Mesenchymal stem cell (in vitro differentiated cells and primary cell): ENCODE data around the gene MSI2.

Source experiments
- DNase-seq: peaks from one replicate; pipeline ENCODE4 v3.0.0-alpha.2; 2013
- H2AFZ ChIP-seq: one replicate; pipeline ENCODE4 v1.6.1; 2013; ENCODE audit warnings: low read depth, mild to moderate bottlenecking, control low read depth, inconsistent platforms, low read length, moderate library complexity
- H2AK5ac ChIP-seq: 2 replicates; pipeline ENCODE4 v1.6.1; 2013; ENCODE audit warnings: low read length, moderate library complexity, mild to moderate bottlenecking, inconsistent platforms; ENCODE audit not compliant: severe bottlenecking
- H2BK120ac ChIP-seq: one replicate; pipeline ENCODE4 v1.6.1; 2013; ENCODE audit warnings: low read depth, mild to moderate bottlenecking, inconsistent platforms, low read length, moderate library complexity
- H2BK12ac ChIP-seq, 2 experiments: one replicate each; pipeline ENCODE4 v1.6.1; 2013; ENCODE audit warnings: inconsistent platforms in 2 of 2, low read length in 2 of 2, mild to moderate bottlenecking in 2 of 2, moderate library complexity in 2 of 2, control low read depth in 1 of 2
- H2BK15ac ChIP-seq: one replicate; pipeline ENCODE4 v1.6.1; 2013; ENCODE audit warnings: mild to moderate bottlenecking, low read depth, inconsistent platforms; ENCODE audit not compliant: poor library complexity, severe bottlenecking
- H2BK5ac ChIP-seq: 2 replicates; pipeline ENCODE4 v1.6.1; 2013; ENCODE audit warnings: low read depth, mild to moderate bottlenecking, low read length, control low read depth, inconsistent platforms; ENCODE audit not compliant: poor library complexity, severe bottlenecking
- H3K14ac ChIP-seq, 2 experiments: one replicate each; pipeline ENCODE4 v1.6.1; 2013; ENCODE audit warnings: inconsistent platforms in 2 of 2, low read length in 2 of 2, control low read depth in 1 of 2, mild to moderate bottlenecking in 1 of 2, moderate library complexity in 1 of 2
- H3K18ac ChIP-seq, 2 experiments: one replicate each; pipeline ENCODE4 v1.6.1; 2013; ENCODE audit warnings: inconsistent platforms in 2 of 2, low read length in 2 of 2, control low read depth in 1 of 2, low read depth in 1 of 2, mild to moderate bottlenecking in 1 of 2
- H3K23ac ChIP-seq, 2 experiments: one replicate each; pipeline ENCODE4 v1.6.1; 2013; ENCODE audit warnings: inconsistent platforms in 2 of 2, low read length in 2 of 2, mild to moderate bottlenecking in 2 of 2, moderate library complexity in 2 of 2, control low read depth in 1 of 2
- H3K27ac ChIP-seq: 2 replicates; pipeline ENCODE4 v1.5.1; 2013; ENCODE audit warnings: mild to moderate bottlenecking, moderate library complexity, low read length, control low read depth, inconsistent platforms; ENCODE audit not compliant: poor library complexity, severe bottlenecking
- H3K27me3 ChIP-seq, 2 experiments: 2 replicates each; pipeline versions ENCODE4 v1.6.1 to v1.7.0; 2013; ENCODE audit warnings: low read length in 2 of 2, mild to moderate bottlenecking in 2 of 2, moderate library complexity in 2 of 2, control low read depth in 1 of 2, inconsistent platforms in 1 of 2; ENCODE audit not compliant: control insufficient read depth in 1 of 2, insufficient read depth in 1 of 2
- H3K36me3 ChIP-seq, 2 experiments: 2 replicates each; pipeline versions ENCODE4 v1.6.1 to v1.7.0; 2013; ENCODE audit warnings: low read length in 2 of 2, control low read depth in 1 of 2, inconsistent platforms in 1 of 2, low read depth in 1 of 2, mild to moderate bottlenecking in 1 of 2; ENCODE audit not compliant: insufficient read depth in 2 of 2, control insufficient read depth in 1 of 2
- H3K4ac ChIP-seq, 2 experiments: one replicate each; pipeline ENCODE4 v1.6.1; 2013; ENCODE audit warnings: inconsistent platforms in 2 of 2, low read length in 2 of 2, mild to moderate bottlenecking in 2 of 2, moderate library complexity in 2 of 2, control low read depth in 1 of 2, low read depth in 1 of 2
- H3K4me1 ChIP-seq: 2 replicates; pipeline ENCODE4 v1.6.1; 2013; ENCODE audit warnings: low read depth, low read length, control low read depth; ENCODE audit not compliant: control insufficient read depth, insufficient read depth
- H3K4me2 ChIP-seq: 2 replicates; pipeline ENCODE4 v1.6.1; 2013; ENCODE audit warnings: low read length, mild to moderate bottlenecking, inconsistent platforms; ENCODE audit not compliant: poor library complexity, severe bottlenecking
- H3K4me3 ChIP-seq, 2 experiments: 2 replicates each; pipeline versions ENCODE4 v1.5.1 to v1.7.0; 2013; ENCODE audit warnings: low read length in 2 of 2, mild to moderate bottlenecking in 2 of 2, control low read depth in 1 of 2, low read depth in 1 of 2; ENCODE audit not compliant: insufficient read depth in 1 of 2
- H3K79me1 ChIP-seq: replicated peaks from 2 replicates; pipeline ENCODE4 v1.6.1; 2013; ENCODE audit warnings: mild to moderate bottlenecking, control low read depth, low read length, inconsistent platforms; ENCODE audit not compliant: poor library complexity, severe bottlenecking
- H3K9ac ChIP-seq: 2 replicates; pipeline ENCODE4 v1.7.0; 2013; ENCODE audit warnings: mild to moderate bottlenecking, low read length, moderate library complexity
- H3K9me3 ChIP-seq: 2 replicates; pipeline ENCODE4 v1.7.0; 2013; ENCODE audit warnings: mild to moderate bottlenecking, low read length; ENCODE audit not compliant: control insufficient read depth
- H4K8ac ChIP-seq: one replicate; pipeline ENCODE4 v1.6.1; 2013; ENCODE audit warnings: inconsistent platforms, mild to moderate bottlenecking, low read length, moderate library complexity
- H4K91ac ChIP-seq: one replicate; pipeline ENCODE4 v1.6.1; 2013; ENCODE audit warnings: mild to moderate bottlenecking, low read length, inconsistent platforms
- WGBS: methylation state at CpG from one replicate; pipeline ENCODE4 v1.1.7; 2013; ENCODE audit warnings: mixed read lengths; 5-methylcytosine and 5-hydroxymethylcytosine counted together

Gene MSI2

DNA sequence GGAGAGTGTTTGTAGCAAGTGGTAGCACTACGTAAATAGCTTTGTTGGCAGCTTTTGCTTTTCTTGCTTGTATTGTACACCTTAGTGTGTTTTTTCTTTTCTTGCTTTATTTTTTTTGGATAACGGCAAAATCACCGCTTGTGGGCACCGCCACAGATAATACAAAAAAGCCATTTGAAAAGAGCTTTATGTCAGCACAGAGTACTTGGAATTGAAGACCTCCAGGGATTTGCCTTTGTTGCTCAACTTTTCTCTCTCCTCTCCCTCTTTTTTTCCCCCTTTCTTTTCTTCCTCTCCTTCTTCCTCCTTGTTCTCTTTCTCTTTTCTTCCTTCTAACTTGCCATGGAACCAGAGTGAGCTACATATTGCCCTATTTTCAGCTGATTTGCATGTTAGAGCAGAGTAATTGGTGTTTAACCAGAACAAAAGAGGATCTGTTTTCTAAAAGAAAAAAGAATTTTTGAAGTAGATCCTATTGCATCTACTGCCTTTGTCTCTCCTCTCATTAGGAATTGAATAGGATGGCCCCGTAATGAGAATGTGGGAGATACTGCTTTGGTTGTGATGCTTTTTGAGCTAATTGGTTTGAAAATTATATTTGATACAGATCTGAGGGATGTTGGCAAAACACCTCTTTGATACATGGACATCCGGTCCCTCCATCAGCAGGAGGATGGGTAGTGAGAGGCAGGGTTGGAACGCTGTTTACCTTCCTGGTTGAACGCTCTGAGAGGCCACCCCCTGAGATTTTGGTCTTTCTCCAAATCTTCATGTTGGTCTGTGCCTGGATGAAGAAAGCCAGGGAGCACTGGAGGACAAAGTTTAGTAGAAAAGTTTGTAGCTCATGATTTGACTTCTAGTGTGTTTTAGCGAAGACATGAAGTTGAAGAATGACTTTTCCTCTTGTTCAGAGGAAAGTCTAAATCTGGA, 85.6 kb downstream of the MSI2 start:
- Histone ChIP-seq H3K18ac (no peak overlapping the region), H3K27ac (no peak overlapping the region), H4K8ac (no peak overlapping the region), H3K14ac (no peak overlapping the region), H3K9me3 (no peaks in the 10 kb centered on the region), H2AK5ac (no peak overlapping the region), H4K91ac (no peak overlapping the region), H2AFZ (no peak overlapping the region), H3K4ac (no peak overlapping the region), H3K9ac (no peak overlapping the region), H2BK15ac (no peak overlapping the region), H3K36me3 (peaks cover 0 to 16% of the 10 kb centered on the region in 2 experiments), H3K4me2 (no peak overlapping the region), H2BK12ac (no peak overlapping the region), H3K79me1 (peaks cover 35% of the 10 kb centered on the region), H3K27me3 (no peaks in the 10 kb centered on the region), H3K4me1 (no peaks in the 10 kb centered on the region), H3K4me3 (no peak overlapping the region), H3K23ac (no peak overlapping the region), H2BK120ac (no peak overlapping the region), H2BK5ac (no peak overlapping the region)
- no peak for DNase-seq
- 93% methylated on average over 9 of the region's 9 CpGs for WGBS

GRCh38 chr17:57342963-57343589, 86.8 kb downstream of the MSI2 start:
- Histone ChIP-seq H4K8ac (no peak overlapping the region), H3K14ac (no peak overlapping the region), H3K27me3 (no peaks in the 10 kb centered on the region), H3K27ac (no peak overlapping the region), H2BK12ac (no peak overlapping the region), H3K4me2 (no peak overlapping the region), H2BK5ac (no peak overlapping the region), H3K23ac (no peak overlapping the region), H3K4ac (no peak overlapping the region), H2BK15ac (no peak overlapping the region), H3K18ac (no peak overlapping the region), H3K36me3 (peaks cover 0 to 17% of the 10 kb centered on the region in 2 experiments), H3K4me1 (no peaks in the 10 kb centered on the region), H3K9ac (no peak overlapping the region), H2BK120ac (no peak overlapping the region), H4K91ac (no peak overlapping the region), H2AK5ac (no peak overlapping the region), H2AFZ (no peak overlapping the region), H3K79me1 (peaks cover 31% of the 10 kb centered on the region), H3K9me3 (no peaks in the 10 kb centered on the region), H3K4me3 (no peak overlapping the region)
- 75% methylated on average over 3 of the region's 4 CpGs for WGBS
- DNase-seq = no peak

- no peak overlapping the region for H2BK12ac ChIP-seq
- H4K91ac ChIP-seq = no peak overlapping the region
These were observed 87.4 kb downstream of the MSI2 start for GRCh38 chr17:57343717-57344116.

GRCh38 chr17:57344261-57344660, 87.9 kb downstream of the MSI2 start:
- no peak overlapping the region for H3K23ac ChIP-seq
- no peak overlapping the region for H3K4me2 ChIP-seq
- H3K9me3 ChIP-seq = no peaks in the 10 kb centered on the region
- no peaks in the 10 kb centered on the region for H3K4me1 ChIP-seq
- H3K18ac ChIP-seq = no peak overlapping the region
- no peak overlapping the region for H3K14ac ChIP-seq
- H4K8ac ChIP-seq = no peak overlapping the region
- no peak overlapping the region for H3K4me3 ChIP-seq
- no peak overlapping the region for H2BK120ac ChIP-seq
- peaks cover 25% of the 10 kb centered on the region for H3K79me1 ChIP-seq
- no peak overlapping the region for H3K9ac ChIP-seq
- no peak overlapping the region for H2AK5ac ChIP-seq
- H3K36me3 ChIP-seq = peaks cover 0 to 26% of the 10 kb centered on the region in 2 experiments
- H2BK5ac ChIP-seq = no peak overlapping the region
- H3K27ac ChIP-seq = no peak overlapping the region
- no peak for DNase-seq
- no peak overlapping the region for H2AFZ ChIP-seq
- no peak overlapping the region for H3K4ac ChIP-seq
- H3K27me3 ChIP-seq = no peaks in the 10 kb centered on the region
- no peak overlapping the region for H2BK15ac ChIP-seq
- no peak overlapping the region for H4K91ac ChIP-seq
- H2BK12ac ChIP-seq = no peak overlapping the region
- WGBS = 96% methylated on average over 4 of the region's 4 CpGs

More at GRCh38 chr17:57343717-57344116, 87.4 kb downstream of the MSI2 start:
- Histone ChIP-seq H3K4me3 (no peak overlapping the region), H2BK15ac (no peak overlapping the region), H3K27me3 (no peaks in the 10 kb centered on the region), H3K36me3 (peaks cover 0 to 22% of the 10 kb centered on the region in 2 experiments), H2BK5ac (no peak overlapping the region), H3K79me1 (peaks cover 26% of the 10 kb centered on the region), H3K18ac (no peak overlapping the region), H3K23ac (no peak overlapping the region), H2BK120ac (no peak overlapping the region), H3K4me2 (no peak overlapping the region), H3K4me1 (no peaks in the 10 kb centered on the region), H4K8ac (no peak overlapping the region), H3K4ac (no peak overlapping the region), H3K9ac (no peak overlapping the region), H3K27ac (no peak overlapping the region), H2AK5ac (no peak overlapping the region), H3K14ac (no peak overlapping the region), H2AFZ (no peak overlapping the region), H3K9me3 (no peaks in the 10 kb centered on the region)
- 100% methylated on average over 5 of the region's 5 CpGs for WGBS
- DNase-seq = no peak
